Right cardiac atrium (tissue), 5 donors: ENCODE measurements around the gene EEF1AKMT3. TPM values are rescaled to one million over a fixed set of nuclear protein-coding genes. Genes with fewer than 3 reads are reported as not detected.
A peak's percentile ranks its signal among the peaks of the same experiment; 100 is the strongest.

Experiments used
- ATAC-seq, 2 donors: fragments of 200-7000 bp; cut with Tn5 transposase; one replicate each; pipeline versions ENCODE4 v1.8.0 to v1.9.1; 2020; ENCODE audit warnings: moderate library complexity in 2 of 2, mild to moderate bottlenecking in 1 of 2
- DNase-seq, 3 donors: peaks; one replicate each; pipeline ENCODE4 v3.0.0-alpha.2; 2020
- H3K27ac ChIP-seq: one replicate; pipeline ENCODE4 v1.5.1; 2013; ENCODE audit warnings: mild to moderate bottlenecking, low read length, control low read depth, moderate library complexity
- H3K27me3 ChIP-seq: one replicate; pipeline ENCODE4 v1.6.1; 2013; ENCODE audit not compliant: control insufficient read depth, insufficient read depth
- H3K4me1 ChIP-seq: one replicate; pipeline ENCODE4 v1.6.1; 2013; ENCODE audit warnings: low read length; ENCODE audit not compliant: control insufficient read depth, insufficient read depth
- H3K4me3 ChIP-seq: one replicate; pipeline ENCODE4 v1.5.1; 2013; ENCODE audit warnings: low read length, control low read depth
- H3K9me3 ChIP-seq: one replicate; pipeline ENCODE4 v1.6.1; 2013; ENCODE audit warnings: low read length; ENCODE audit not compliant: control insufficient read depth
- WGBS: extraction: QIAGEN DNeasy Blood & Tissue Kit; methylation state at CpG from one replicate; pipeline ENCODE4 v1.1.7; 2013; 5-methylcytosine and 5-hydroxymethylcytosine counted together
- intact Hi-C, 4 donors: fragments of 100-400 bp; cut with DNase I; formaldehyde crosslinking; loops; one replicate each; pipeline versions ENCODE4 v1.11.0 to v1.14.0; 2022 to 2023
- polyA plus RNA-seq: library from polyadenylated mRNA; stranded (reverse); fragments of 200-250 nt; gene quantifications from one replicate; pipeline ENCODE4 v1.2.3, GENCODE V29; 2013
- total RNA-seq, 4 donors: library from RNA; stranded (reverse); fragmentation: NEBNext Ultra II Directional; extraction: Animal tissue kit (Norgen Biotek cat#: 25700); gene quantifications; one replicate each; pipeline ENCODE4 v1.2.1, GENCODE V29; 2021
- donor health status: healthy with polysubstance abuse.
- donor health status: DM: no; HTN: yes; CAD: no.
- donor health status: DM: no; HTN: no; CAD: no.
- donor health status: DM: no; HTN: yes; CAD: no; lungs with severe emphysema.
- donor health status: DM: yes; HTN: yes; CAD: no.

Gene EEF1AKMT3
- total and polyA plus RNA-seq, 5 donors: 0.95 to 3.1 (median 2.4) TPM

GRCh38 chr12:57802607-57803006 is 30.2 kb downstream of the EEF1AKMT3 start:
- H3K4me1 ChIP-seq: no peaks in the 10 kb centered on the region
- ATAC-seq (no peak), DNase-seq (no peak)
- H3K27ac ChIP-seq: no peak overlapping the region
- 95% methylated on average over 1 of the region's 1 CpG for WGBS
- H3K4me3 ChIP-seq: no peak overlapping the region
- intact Hi-C loops: loop anchor here in 1 of 4 donors (2.0 kb wide), 1 partner anchor 102 kb away; no protein-coding TSS in a partner anchor
- no peaks in the 10 kb centered on the region for H3K9me3 ChIP-seq
- no peaks in the 10 kb centered on the region for H3K27me3 ChIP-seq

DNA sequence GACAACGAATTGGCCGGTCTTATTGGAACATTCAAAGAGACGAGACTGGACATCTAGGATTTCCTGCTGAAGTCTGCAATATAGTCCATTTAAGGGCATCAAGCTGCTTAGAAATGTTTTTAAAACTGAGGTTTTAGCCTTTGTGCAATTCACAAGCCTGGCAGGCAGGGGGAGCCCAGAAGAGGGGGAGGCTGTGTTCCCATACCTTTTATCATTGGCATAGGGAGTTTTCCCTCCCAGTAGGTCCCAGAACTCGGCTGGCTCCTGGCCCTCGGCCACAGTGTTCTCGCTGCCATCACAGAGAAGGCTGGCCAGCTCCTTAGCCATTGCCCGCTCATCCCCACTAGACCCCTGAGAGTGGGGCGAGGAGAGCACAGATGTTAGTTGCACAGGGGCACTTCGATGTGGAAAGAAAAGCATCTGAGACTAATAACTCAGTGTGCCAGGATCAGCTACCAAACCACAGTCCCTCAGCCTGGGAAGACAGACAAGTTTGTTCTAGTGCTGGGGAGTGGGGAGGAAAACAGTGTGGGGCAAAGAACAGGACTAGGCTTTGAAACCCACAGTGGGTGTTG is 31.0 kb downstream of the EEF1AKMT3 start:
- intact Hi-C loops: loop anchor here in 1 of 4 donors (2.0 kb wide), 1 partner anchor 101 kb away; no protein-coding TSS in a partner anchor
- Histone ChIP-seq H3K9me3 (no peaks in the 10 kb centered on the region), H3K4me1 (no peaks in the 10 kb centered on the region), H3K27me3 (no peaks in the 10 kb centered on the region), H3K4me3 (no peak overlapping the region), H3K27ac (no peak overlapping the region)
- peak; percentile 51 to 83 (median 76) for DNase-seq
- peak; percentile 78 to 80 for ATAC-seq
- WGBS: 47% methylated on average over 9 of the region's 9 CpGs

- Histone ChIP-seq H3K4me1 (no peaks in the 10 kb centered on the region), H3K27me3 (no peaks in the 10 kb centered on the region), H3K9me3 (no peaks in the 10 kb centered on the region), H3K4me3 (no peak overlapping the region), H3K27ac (no peak overlapping the region)
- WGBS: 97% methylated on average over 3 of the region's 3 CpGs
- ATAC-seq: no peak
- no peak for DNase-seq
- intact Hi-C loops: no loop called here
Observed at GRCh38 chr12:57806677-57807076, 34.3 kb downstream of the EEF1AKMT3 start.

GRCh38 chr12:57807285-57807684 is 34.9 kb downstream of the EEF1AKMT3 start:
- H3K4me1 ChIP-seq: no peaks in the 10 kb centered on the region

DNA sequence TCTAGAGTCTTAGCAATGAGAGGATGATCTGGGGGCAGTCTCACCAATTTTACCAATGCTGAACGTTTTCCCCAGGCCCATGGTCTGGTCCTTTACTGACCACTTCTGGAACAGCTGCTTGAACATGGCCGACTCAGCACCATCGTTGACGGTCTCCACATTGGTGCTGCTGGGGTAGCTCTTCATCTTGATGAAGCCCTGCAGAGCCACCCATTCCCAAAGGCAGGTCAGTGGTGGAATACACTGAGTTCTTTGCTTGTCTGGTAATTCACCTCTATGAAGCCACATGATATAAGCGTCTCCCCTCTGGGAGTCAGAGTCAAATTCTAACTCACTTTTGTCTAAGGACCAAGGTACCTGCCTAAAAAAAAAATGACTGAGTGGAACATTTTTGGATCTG is 35.9 kb downstream of the EEF1AKMT3 start:
- no peaks in the 10 kb centered on the region for H3K9me3 ChIP-seq
- H3K4me3 ChIP-seq: no peak overlapping the region
- H3K27me3 ChIP-seq: no peaks in the 10 kb centered on the region
- no peaks in the 10 kb centered on the region for H3K4me1 ChIP-seq
- ATAC-seq: no peak
- DNase-seq: no peak
- no peak overlapping the region for H3K27ac ChIP-seq
- WGBS: 90% methylated on average over 5 of the region's 5 CpGs
- intact Hi-C loops: no loop called here

More at GRCh38 chr12:57807285-57807684, 34.9 kb downstream of the EEF1AKMT3 start:
- ATAC-seq (no peak), DNase-seq (no peak)
- Histone ChIP-seq H3K4me3 (no peak overlapping the region), H3K27me3 (no peaks in the 10 kb centered on the region), H3K27ac (no peak overlapping the region), H3K9me3 (no peaks in the 10 kb centered on the region)
- WGBS: 87% methylated on average over 9 of the region's 9 CpGs
- intact Hi-C loops: no loop called here

DNA sequence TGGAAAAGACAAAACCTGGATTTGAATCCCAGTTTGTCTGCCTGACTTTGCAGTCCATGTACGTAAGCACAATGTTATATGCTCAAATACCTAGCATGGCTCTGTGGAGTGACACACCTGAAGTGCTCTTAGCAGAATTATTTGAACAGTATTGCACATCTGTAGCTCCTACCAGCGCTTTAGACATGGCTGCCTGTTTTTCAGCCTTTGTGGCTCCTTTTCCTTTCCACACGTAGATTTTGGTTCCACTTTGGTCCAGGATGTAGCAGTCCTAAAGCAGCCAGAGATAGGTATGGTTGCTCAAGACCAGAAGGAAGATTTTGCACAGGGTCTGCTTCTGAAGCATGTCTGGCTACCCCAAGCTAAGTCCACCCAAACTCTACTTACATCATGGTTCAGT is 37.0 kb downstream of the EEF1AKMT3 start:
- ATAC-seq (no peak), DNase-seq (no peak)
- 95% methylated on average over 3 of the region's 3 CpGs for WGBS
- H3K4me3 ChIP-seq: no peak overlapping the region
- peaks cover 5% of the 10 kb centered on the region for H3K4me1 ChIP-seq
- H3K27ac ChIP-seq: no peak overlapping the region
- no peaks in the 10 kb centered on the region for H3K9me3 ChIP-seq
- intact Hi-C loops: no loop called here
- no peaks in the 10 kb centered on the region for H3K27me3 ChIP-seq

- H3K27me3 ChIP-seq: no peaks in the 10 kb centered on the region
- ATAC-seq (no peak), DNase-seq (no peak)
- WGBS: 91% methylated on average over 5 of the region's 5 CpGs
- no peak overlapping the region for H3K4me3 ChIP-seq
- no peaks in the 10 kb centered on the region for H3K9me3 ChIP-seq
- peaks cover 8% of the 10 kb centered on the region for H3K4me1 ChIP-seq
- intact Hi-C loops: no loop called here
- H3K27ac ChIP-seq: no peak overlapping the region
Observed at GRCh38 chr12:57810450-57810849, 38.0 kb downstream of the EEF1AKMT3 start.

- ATAC-seq: no peak
- 92% methylated on average over 10 of the region's 10 CpGs for WGBS
- Histone ChIP-seq H3K9me3 (no peaks in the 10 kb centered on the region), H3K4me1 (peaks cover 15% of the 10 kb centered on the region), H3K27me3 (no peaks in the 10 kb centered on the region), H3K27ac (no peak overlapping the region), H3K4me3 (no peak overlapping the region)
- intact Hi-C loops: no loop called here
- DNase-seq: no peak
Observed at GRCh38 chr12:57811028-57811755, 38.8 kb downstream of the EEF1AKMT3 start.

- peaks cover 25% of the 10 kb centered on the region for H3K4me1 ChIP-seq
- ATAC-seq (no peak), DNase-seq (no peak)
- no peak overlapping the region for H3K4me3 ChIP-seq
- intact Hi-C loops: no loop called here
- no peak overlapping the region for H3K27ac ChIP-seq
- no peaks in the 10 kb centered on the region for H3K9me3 ChIP-seq
- WGBS: 78% methylated on average over 14 of the region's 14 CpGs
- no peaks in the 10 kb centered on the region for H3K27me3 ChIP-seq
Observed at GRCh38 chr12:57813111-57813970, 40.9 kb downstream of the EEF1AKMT3 start.

DNA sequence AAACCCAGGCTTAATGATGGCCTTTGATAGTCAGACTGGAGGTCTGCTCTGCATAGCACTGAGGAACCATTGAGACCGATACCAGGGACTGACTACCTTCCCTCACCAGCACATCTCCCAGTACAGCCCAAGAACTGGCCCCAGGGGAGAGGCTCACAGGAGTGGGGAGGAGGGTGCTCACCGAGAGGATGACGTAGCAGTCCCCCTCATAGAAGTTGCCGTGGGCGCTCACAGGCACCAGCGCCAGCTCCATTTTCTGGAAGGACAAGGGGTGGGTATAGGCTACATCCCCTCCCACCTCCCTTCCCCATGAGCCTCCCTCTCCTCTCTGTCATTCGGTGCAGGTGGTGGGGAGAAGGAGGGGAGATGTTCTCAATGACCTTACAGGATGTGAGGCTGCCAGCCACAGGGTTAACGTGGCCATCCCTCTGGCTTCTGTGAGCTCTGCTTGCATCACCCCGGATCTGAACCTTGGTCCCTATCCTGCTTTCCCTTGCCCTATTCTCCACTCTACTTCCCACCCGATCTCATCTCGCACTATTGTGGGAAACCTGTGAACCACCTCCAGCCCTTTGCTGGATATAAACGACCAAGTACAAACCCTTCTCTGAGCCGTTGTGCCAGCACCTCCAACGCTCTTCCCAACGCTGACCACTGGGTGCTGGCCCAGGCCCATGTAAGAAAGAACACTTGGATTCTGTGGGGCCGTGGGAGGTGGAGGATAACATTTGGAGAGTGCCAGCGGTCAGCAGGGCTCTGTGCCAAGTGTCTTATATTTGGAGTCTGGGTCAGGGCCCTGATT is 41.8 kb downstream of the EEF1AKMT3 start:
- peaks cover 30% of the 10 kb centered on the region for H3K4me1 ChIP-seq
- H3K27ac ChIP-seq: no peak overlapping the region

More for the DNA sequence above, 41.8 kb downstream of the EEF1AKMT3 start:
- intact Hi-C loops: no loop called here
- no peaks in the 10 kb centered on the region for H3K27me3 ChIP-seq
- ATAC-seq (peak in 1 of 2 donors; percentile 12), DNase-seq (peak in 2 of 3 donors; percentile 57 to 74)
- no peaks in the 10 kb centered on the region for H3K9me3 ChIP-seq
- 55% methylated on average over 17 of the region's 17 CpGs for WGBS
- H3K4me3 ChIP-seq: no peak overlapping the region
